NCI-H146 treated with DMSO at 0.1 percent for 48 hours (cell line): ENCODE results near the gene SUZ12.
"Not testable (repeated sequence)": the region's sequence is repeated elsewhere in the genome, so short reads cannot be mapped to it uniquely, and the experiment has no call there.

Source experiments
- DNase-seq: peaks from one replicate; lab custom pipeline; 2025; ENCODE audit not compliant: unreplicated experiment; lab: John Stamatoyannopoulos, UW

Gene SUZ12

DNA sequence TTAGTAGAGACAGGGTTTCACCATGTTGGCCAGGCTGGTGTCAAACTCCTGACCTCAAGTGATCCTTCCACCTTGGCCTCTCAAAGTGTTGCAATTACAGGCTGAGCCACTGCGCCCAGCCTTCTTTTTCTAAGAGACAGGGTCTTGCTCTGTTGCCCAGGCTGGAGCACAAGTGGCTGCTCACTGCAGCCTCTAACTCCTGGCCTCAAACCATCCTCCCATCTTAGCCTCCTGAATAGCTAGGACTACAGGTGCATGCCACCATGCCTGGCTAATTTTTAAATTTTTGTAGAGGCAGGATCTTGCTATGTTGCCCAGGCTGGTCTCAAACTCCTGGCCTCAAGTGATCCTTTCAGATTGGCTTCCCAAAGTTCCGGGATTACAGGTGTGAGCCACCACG, 15.1 kb downstream of the SUZ12 start:
- DNase-seq = not testable (repeated sequence)

DNA sequence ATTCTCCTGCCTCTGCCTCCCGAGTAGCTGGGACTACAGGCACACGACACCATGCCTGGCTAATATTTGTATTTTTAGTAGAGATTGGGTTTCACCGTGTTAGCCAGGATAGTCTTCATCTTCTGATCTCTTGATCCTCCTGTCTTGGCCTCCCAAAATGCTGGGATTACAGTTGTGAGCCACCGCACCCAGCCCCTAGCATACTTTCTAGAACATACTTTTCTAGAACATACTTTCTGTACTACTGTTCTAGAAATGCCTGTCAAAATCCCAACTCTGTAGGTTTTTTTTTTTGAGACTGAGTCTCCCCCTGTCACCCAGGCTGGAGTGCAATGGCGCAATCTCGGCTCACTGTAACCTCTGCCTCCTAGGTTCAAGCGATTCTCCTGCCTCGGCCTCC, 27.3 kb downstream of the SUZ12 start:
- DNase-seq = not testable (repeated sequence)

DNA sequence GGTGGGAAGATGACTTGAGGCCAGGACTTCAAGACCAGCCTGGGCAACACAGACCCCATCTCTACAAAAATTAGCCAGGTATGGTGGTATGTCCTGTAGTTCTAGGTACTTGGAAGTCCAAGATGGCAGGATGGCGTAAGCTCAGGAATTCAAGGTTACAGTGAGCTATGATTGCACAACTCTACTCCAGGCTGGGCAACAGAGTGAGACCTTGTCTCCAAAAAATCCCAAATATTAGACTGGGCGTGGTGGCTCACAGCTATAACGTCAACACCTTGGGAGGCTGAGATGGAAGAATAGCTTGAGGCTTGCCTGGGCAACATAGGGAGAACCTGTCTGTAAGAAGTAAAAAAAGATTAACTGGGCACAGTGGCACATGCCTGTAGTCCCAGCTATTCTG, 30.8 kb downstream of the SUZ12 start:
- DNase-seq = no peak

DNA sequence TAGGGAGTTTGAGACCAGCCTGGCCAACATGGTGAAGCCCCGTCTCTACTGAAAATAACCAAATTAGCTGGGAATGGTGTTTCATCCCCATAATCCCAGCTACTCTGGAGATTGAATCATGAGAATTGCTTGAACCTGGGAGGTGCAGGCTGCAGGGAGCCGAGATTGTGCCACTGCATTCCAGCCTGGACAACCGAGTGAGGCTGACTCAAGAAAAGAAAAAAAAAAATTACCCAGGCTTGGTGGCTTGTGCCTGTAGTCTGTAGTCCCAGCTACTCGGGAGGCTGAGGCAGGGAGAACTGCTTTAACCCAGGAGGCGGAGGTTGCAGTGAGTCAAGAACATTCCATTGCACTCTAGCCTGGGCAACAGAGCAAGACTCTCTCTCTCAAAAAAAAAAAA, 33.6 kb downstream of the SUZ12 start:
- DNase-seq = not testable (repeated sequence)

DNA sequence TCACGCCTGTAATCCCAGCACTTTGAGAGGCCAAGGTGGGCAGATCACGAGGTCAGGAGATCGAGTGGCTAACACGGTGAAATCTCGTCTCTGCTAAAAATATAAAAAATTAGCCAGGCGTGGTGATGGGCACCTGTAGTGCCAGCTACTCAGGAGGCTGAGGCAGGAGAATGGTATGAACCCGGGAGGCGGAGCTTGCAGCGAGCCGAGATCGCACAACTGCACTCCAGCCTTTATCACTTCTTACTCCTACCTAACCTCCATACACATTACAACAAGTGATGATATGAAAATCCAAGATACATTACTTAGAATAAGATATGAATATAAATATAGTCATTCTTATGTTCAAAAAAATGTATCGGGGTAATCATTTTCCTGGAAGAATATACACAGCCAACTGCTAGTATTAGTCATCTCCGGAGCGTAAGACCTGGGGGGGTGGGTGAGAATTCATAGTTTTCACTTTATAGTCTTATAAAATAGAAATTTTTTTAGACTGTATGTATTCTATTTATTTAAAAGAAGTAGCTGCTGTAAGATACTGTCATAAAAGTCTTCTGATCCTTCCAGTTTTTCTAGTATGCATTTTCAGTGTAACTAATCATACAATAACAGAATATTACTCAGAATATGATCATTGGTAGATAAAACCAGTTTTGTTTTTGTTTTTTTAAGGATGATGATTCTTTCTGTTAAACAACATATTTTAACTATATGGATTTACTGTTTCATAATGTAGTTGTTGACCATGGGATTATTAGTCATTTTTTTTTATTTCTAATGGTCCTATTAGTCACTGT, 37.7 kb downstream of the SUZ12 start:
- not testable (repeated sequence) for DNase-seq

DNA sequence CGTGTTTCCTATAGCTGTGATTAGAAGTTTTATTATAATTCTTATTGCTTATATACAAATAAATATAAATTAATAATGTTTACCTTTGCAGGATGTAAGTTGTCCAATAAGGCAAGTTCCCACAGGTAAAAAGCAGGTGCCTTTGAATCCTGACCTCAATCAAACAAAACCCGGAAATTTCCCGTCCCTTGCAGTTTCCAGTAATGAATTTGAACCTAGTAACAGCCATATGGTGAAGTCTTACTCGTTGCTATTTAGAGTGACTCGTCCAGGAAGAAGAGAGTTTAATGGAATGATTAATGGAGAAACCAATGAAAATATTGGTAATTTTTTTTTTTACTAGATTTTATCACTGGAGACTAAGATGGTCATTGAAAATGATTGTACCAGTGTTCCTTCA, 38.6 kb downstream of the SUZ12 start:
- DNase-seq = not testable (repeated sequence)

DNA sequence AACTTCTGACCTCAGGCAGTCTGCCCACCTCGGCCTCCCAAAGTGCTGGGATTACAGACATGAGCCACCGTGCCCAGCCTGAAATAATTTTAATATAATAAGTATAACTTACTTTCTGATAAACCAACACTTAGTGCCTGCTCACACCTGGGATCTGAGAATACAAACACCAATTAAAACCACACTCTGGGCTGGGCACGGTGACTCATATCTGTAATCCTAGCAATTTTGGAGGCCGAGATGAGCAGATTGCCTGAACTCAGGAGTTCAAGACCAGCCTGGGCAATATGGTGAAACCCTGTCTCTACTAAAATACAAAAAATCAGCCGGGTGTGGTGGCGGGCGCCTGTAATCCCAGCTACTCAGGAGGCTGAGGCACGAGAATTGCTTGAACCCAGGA, 55.0 kb downstream of the SUZ12 start:
- DNase-seq = not testable (repeated sequence)

DNA sequence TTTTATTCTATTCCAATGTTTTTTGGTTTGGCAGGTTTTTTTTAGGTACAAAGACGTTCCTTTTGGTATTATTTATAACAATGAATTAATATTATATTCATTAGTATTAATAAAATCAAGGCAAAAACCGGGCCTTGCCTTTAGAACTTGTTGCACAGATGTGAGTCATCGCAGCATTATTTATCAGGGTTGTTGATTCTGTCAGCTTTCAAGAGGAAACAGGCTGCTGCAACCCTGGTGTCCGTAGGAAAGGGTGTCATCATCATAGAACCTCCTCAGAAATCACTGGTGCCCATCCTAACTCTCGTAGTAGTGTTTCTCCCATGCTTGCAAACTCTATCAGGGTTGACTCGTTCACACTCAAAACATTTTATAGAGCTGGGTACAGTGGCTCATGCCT, 60.2 kb downstream of the SUZ12 start:
- no peak for DNase-seq

DNA sequence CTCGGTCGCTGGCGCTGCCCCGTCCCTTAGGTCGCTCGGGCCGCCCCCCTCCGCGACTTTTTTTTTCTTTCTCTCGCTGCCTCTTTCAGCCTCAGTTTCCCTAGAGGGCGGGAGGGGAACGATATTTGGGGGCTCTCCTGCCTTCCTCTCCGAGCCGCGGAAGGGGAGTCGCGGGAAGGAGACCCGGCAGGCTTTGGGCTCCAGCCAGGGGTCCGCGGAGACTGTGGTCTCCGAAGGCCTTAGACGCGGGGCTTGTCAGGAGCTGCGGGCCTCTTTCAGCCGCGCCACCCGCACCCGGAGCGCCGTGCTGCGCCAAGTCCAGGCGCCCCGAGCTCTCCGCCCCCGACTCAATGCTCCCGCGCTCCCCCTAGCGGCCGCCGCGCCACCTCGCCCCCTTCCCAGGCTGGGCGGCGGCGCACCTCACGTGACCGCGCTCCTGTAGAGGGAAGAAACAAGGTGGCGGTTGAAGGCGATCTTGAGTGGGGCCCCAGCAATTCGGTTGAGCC, 70.2 kb downstream of the SUZ12 start, which contains the start of gene LRRC37B:
Gene LRRC37B (plus strand): TSS at position 427 of the 506 bp plus-strand sequence. CDS start 14,010 bp downstream, outside the sequence.
- peak; percentile 41 for DNase-seq

DNA sequence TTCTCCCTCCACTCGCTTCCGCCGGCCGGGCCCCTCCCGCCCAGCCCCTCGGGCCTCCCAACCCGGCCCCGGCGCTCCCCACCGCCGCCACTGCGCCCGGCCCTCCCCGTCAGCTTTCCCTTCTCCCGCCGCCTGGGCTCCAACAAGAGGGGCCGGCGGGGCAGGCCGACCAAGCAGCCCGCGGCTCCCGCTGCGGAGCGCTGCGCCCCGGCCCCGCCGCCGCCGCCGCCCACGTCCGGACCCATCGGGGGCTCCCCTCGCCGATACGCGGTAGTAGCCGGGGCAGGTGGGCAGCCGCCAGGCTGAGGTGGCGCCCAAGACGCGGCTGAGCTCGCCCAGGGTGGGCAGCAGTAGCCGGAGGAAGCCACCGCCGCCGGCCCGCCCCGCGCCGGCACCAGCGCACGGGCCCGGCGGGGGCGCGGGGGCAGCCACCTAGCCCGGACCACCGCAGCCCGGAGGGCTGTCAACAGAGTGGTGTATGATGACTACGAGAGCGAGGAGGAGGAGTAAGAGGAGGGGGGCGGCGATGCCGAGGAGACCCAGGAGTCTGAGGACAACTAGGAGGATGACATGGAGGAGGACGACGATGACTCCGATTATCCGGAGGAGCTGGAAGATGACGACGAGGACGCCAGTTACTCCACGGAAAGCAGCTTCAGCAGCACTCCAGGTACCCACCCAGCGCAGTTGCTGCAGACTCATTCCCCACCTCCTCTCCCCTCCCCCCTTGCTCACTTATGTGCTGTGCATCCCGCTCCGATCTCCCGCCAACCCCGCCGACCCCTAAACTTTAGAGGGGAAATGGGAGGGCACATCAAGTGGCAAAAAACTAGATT, 70.9 kb downstream of the SUZ12 start:
- peak; percentile 23 for DNase-seq

DNA sequence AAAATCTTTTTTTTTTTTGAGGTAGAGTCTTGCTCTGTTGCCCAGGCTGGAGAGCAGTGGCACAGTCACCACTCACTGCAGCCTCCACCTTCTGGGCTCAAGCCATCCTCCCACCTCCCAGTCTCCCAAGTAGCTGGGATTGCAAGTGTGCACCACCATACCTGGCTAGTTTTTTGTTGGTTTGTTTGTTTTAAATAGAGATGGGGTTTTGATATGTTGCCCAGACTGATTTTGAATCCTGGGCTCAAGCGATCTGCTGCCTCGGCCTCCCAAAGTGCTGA, 72.4 kb downstream of the SUZ12 start:
- DNase-seq = no peak

DNA sequence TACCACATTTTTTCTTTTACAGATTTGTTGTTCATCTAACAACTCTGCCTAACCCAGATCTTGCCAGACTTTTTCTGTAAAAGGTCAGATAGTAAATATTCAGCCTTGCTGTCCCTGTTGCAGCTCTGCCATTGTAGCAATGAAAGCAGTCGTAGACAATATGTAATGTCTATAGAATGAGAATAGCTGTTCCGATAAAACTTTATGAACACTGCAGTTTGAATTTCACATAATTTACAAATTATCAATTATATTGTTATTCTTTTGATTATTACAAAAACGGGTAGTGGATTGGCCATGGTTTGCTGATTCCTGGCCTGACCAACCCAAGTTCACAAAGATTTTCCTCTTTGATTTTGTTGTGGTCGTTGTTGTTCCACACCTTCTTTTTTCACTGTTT, 73.3 kb downstream of the SUZ12 start:
- no peak for DNase-seq

DNA sequence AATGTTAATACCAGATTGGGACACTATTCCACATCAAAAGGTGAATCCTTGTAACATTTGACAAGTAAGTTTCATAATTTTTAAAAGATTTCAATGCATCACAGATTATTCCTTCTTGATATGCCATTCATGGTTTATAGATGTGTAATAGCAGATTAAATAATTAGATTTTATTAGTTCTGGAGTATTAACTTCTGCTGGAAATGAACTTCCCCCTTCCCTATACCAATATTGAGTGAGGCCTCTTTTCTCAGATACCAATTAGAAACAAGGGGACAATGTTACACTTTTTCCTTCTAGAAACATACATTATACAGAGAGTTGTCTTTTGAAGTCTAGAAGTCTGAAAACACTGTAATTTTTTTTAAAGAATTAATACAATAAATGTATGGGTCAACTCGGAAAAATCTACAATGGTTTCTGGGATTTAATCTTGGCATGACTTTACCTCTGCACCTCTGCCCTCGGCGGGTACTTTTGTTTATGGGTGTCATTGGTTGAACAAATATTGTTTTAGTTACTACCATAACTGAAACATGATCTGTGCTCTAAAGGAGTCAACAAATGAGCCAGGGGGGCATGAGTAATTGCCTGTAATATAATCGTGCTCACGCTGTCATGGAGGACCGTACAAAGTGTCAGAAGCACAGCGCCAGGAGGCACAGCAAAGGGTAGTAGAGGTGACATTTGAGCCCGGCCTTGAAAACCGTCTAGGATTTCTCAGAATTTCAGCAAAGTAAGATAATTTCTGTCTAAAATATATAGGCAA, 78.6 kb downstream of the SUZ12 start:
- DNase-seq = peak; percentile 85

DNA sequence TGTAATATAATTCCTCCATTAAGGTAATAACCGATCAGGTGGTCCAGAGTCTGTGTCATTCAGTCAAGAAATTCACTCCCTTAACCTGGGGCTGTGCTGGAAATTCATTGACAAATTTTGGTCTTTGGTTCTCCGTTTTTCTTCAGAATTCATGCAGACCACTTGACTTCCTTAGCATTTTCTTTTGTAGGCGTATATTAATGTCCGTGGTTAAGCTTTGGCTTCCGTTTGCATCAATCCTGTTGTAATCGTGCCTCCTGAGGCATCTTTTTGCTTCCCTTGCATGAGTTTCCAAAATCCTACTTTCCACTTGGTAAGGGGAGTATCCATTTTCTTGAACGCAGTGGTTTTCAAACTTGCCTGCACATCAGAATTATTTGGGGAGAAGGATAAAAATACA, 79.4 kb downstream of the SUZ12 start:
- no peak for DNase-seq

DNA sequence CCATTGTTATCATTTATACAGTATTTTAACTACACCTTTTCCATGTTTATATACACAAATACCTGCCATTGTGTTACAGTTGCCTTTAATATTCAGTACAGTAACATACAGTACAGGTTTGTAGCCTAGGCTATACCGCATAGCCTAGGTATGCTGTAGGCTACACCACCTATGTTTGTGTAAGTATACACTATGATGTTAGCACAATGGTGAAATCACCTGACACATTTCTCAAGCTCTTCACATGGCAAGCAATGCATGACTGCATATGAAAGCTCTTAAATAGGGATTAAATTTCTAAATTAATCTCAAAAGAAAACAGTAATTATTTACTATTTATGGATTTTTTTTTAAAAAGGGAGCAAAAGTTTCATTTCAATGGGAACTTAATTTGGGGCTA, 82.4 kb downstream of the SUZ12 start:
- no peak for DNase-seq

DNA sequence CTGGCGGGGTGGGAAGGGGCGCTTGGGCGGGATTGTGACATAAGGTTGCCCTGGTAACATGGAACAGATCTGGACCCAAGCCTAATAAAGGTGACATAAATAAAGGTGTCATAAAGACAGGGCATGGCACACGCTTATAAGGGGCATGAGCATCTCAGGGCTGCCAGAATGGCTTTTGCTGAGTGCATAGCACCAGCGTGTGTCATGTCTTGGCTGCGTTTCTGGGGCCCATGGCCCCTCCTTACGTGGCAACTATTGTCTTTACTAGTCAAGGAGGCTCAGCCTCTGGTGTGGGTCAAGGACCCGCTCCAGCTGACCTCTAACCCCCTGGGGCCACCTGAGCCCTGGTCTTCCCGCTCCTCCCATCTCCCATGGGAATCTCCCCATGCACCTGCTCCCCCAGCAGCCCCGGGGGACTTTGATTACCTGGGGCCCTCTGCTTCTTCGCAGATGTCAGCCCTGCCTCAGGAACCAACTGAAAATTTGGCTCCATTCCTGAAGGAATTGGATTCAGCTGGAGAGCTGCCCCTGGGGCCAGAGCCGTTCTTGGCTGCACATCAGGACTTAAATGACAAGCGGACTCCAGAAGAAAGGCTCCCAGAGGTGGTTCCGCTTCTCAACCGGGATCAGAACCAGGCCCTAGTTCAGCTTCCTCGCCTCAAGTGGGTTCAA, 84.3 kb downstream of the SUZ12 start:
- DNase-seq = no peak

DNA sequence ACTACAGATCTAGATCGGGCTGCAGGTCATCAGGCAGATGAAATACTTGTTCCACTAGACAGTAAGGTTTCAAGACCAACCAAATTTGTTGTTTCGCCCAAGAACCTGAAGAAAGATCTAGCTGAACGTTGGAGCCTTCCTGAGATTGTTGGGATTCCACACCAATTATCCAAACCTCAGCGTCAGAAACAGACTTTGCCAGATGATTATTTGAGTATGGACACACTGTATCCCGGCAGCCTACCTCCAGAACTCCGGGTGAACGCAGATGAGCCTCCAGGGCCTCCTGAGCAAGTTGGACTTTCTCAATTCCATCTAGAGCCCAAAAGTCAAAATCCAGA, 84.8 kb downstream of the SUZ12 start:
- no peak for DNase-seq

DNA sequence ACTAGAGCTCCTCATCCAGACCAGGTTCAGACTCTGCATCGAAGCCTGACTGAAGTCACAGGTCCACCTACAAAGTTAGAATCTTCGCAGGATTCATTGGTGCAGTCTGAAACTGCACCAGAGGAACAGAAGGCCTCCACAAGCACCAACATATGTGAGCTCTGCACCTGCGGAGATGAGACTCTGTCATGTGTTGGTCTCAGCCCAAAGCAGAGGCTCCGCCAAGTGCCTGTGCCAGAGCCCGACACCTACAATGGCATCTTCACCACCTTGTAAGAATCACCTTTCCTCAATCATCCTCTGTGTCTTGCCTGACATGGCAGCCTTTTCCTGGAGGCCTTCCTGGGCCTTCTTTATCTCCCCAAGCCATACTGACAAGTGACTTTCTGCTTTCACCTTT, 85.7 kb downstream of the SUZ12 start:
- DNase-seq = not testable (repeated sequence)

DNA sequence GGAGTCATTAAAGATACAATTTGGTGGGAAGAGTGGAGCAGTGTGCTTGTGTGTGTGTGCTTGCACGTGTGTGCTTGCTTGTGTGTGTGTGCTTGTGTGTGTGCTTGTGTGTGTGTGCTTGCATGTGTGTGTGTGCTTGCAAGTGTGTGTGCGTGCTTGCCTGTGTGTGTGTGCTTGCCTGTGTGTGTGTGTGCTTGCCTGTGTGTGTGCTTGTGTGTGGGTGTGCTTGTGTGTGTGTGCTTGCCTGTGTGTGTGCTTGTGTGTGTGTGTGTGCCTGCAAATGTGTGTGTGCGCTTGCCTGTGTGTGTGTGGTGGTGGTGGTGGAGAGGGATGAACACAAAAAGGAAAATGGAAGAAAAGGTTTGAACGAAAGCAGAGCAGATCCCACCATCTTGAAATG, 90.5 kb downstream of the SUZ12 start:
- not testable (repeated sequence) for DNase-seq

DNA sequence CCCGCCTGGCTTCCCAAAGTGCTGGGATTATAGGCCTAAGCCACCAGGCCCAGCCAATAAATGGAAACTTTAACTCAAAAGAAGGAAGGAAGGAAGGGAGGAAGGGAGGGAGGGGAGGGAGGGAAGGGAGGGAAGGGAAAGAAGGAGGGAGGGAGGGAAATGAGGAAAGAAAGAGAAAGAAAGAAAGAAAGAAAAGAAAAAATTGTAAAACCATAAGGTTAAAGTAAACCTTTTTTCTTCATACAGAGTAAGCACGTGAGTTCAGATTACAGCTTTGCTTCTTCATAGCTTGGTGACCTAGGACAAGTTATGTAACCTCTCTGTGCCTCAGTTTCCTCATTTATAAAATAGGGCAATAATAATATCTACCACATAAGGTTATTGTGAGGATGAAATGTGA, 96.4 kb downstream of the SUZ12 start:
- DNase-seq = no peak

DNA sequence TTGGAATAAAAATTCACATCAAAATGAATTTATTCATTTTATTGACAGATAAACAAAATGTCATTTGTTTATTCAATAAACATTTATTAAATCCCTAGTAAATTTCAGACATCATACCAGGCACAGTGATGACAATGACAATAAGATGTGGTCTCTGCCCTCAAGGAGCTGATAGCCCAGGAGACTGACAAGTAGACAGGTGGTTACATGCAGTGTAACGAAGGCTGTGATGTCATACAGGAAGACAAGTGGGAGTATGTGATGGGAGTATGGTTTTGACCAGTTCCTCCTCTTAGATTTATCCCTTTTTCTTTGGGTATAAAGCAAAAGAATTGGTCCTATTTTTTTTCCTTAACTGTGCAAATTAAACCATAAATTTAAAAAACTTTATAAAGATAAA, 97.0 kb downstream of the SUZ12 start:
- DNase-seq = not testable (repeated sequence)
